ENCODE results near the gene SLC35E1. TPM values are rescaled to one million over a fixed set of nuclear protein-coding genes. Genes with fewer than 3 reads are reported as not detected.

Gene SLC35E1
- polyA plus RNA-seq, 1 of the 3 experiments (the other 2 are of a cell fraction), result 23.5 TPM

GRCh38 chr19:16611121-16611520, 38.9 kb upstream of the SLC35E1 start:
- Histone ChIP-seq H3K4me2 (no peak overlapping the region), H3K27ac (ENCODE audit: low read depth in 2 of 2, low read length in 1 of 2) (no peak overlapping the region), H3K9ac (no peak overlapping the region), H3K79me2 (ENCODE audit: insufficient read depth) (peaks cover 100% of the 10 kb centered on the region), H3K9me3 (no peaks in the 10 kb centered on the region), H3K27me3 (ENCODE audit: insufficient read depth) (no peaks in the 10 kb centered on the region), H3K9me2 (no peaks in the 10 kb centered on the region), H2AFZ (ENCODE audit: low read depth) (no peak overlapping the region), H3F3A (replicated peaks; ENCODE audit: insufficient read depth) (no peaks in the 10 kb centered on the region), H3K4me3 (ENCODE audit: low read depth in 2 of 2, low read length in 1 of 2) (no peak overlapping the region), H4K20me1 (ENCODE audit: insufficient read depth) (peaks cover 93% of the 10 kb centered on the region), H3K36me3 (replicated peaks in 1 of 2; ENCODE audit: control insufficient read depth in 1 of 2, insufficient read depth in 2 of 2, low read length in 1 of 2) (no peaks in the 10 kb centered on the region), H3K4me1 (ENCODE audit: control insufficient read depth in 1 of 2, insufficient read depth in 2 of 2, low read depth in 1 of 2, low read length in 1 of 2) (peaks cover 0 to 10% of the 10 kb centered on the region in 2 experiments; a peak in 2 of 4 replicates)
- no peak for DNase-seq
- 91% methylated on average over 4 of the region's 6 CpGs for WGBS (ENCODE audit: low lambda C conversion rate)
- ChIA-PET CTCF (no interaction called here), POLR2A (no interaction called here)
- TF ChIP-seq, protein P1, sequence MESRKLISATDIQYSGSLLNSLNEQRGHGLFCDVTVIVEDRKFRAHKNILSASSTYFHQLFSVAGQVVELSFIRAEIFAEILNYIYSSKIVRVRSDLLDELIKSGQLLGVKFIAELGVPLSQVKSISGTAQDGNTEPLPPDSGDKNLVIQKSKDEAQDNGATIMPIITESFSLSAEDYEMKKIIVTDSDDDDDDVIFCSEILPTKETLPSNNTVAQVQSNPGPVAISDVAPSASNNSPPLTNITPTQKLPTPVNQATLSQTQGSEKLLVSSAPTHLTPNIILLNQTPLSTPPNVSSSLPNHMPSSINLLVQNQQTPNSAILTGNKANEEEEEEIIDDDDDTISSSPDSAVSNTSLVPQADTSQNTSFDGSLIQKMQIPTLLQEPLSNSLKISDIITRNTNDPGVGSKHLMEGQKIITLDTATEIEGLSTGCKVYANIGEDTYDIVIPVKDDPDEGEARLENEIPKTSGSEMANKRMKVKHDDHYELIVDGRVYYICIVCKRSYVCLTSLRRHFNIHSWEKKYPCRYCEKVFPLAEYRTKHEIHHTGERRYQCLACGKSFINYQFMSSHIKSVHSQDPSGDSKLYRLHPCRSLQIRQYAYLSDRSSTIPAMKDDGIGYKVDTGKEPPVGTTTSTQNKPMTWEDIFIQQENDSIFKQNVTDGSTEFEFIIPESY (IDR thresholded peaks at IDR 0.05; ENCODE audit: borderline replicate concordance, low read depth), result no peak
- no peak for TF ChIP-seq IRF3 (IDR thresholded peaks at IDR 0.05; ENCODE audit: low read depth, low read length)
- no peak for TF ChIP-seq USF2 (IDR thresholded peaks at IDR 0.05; ENCODE audit: borderline replicate concordance, low read depth, low read length)

- CTCF ChIA-PET, result interaction anchor here (1.7 kb wide), 1 partner anchor 9 kb away, joined by 4 read pairs; no protein-coding TSS in a partner anchor
- 86% methylated on average over 5 of the region's 5 CpGs for WGBS (ENCODE audit: low lambda C conversion rate)
- no peaks in the 10 kb centered on the region for H3K27me3 ChIP-seq (ENCODE audit: insufficient read depth)
- no peaks in the 10 kb centered on the region for H3K9me3 ChIP-seq
- H3K4me1 ChIP-seq (ENCODE audit: control insufficient read depth in 1 of 2, insufficient read depth in 2 of 2, low read depth in 1 of 2, low read length in 1 of 2), result peaks cover 4 to 20% of the 10 kb centered on the region in 2 experiments; a peak in 2 of 4 replicates
- H3K36me3 ChIP-seq (replicated peaks in 1 of 2; ENCODE audit: control insufficient read depth in 1 of 2, insufficient read depth in 2 of 2, low read length in 1 of 2), result no peaks in the 10 kb centered on the region
- POLR2A ChIA-PET, result no interaction called here
- H3F3A ChIP-seq (replicated peaks; ENCODE audit: insufficient read depth), result no peaks in the 10 kb centered on the region
- no peak overlapping the region for H3K27ac ChIP-seq (ENCODE audit: low read depth in 2 of 2, low read length in 1 of 2)
- no peak overlapping the region for H3K4me2 ChIP-seq
- no peak for DNase-seq
- peaks cover 93% of the 10 kb centered on the region for H4K20me1 ChIP-seq (ENCODE audit: insufficient read depth)
- TF ChIP-seq SIN3A (IDR thresholded peaks at IDR 0.05; ENCODE audit: borderline replicate concordance, low read depth, low read length) (no peak), MEF2A (IDR thresholded peaks at IDR 0.05; ENCODE audit: borderline replicate concordance, low read depth) (no peak), USF1 (IDR thresholded peaks at IDR 0.05; ENCODE audit: borderline replicate concordance, low read depth) (no peak), EZH2phosphoT487 (IDR thresholded peaks at IDR 0.05; ENCODE audit: borderline replicate concordance, low read depth) (no peak), RCOR1 (IDR thresholded peaks at IDR 0.05; ENCODE audit: low read length) (no peak), IRF3 (IDR thresholded peaks at IDR 0.05; ENCODE audit: low read depth, low read length) (no peak), TCF12 (IDR thresholded peaks at IDR 0.05) (no peak), MXI1 (IDR thresholded peaks at IDR 0.05; ENCODE audit: low read depth, low read length) (no peak)
- TF ChIP-seq, protein P2, sequence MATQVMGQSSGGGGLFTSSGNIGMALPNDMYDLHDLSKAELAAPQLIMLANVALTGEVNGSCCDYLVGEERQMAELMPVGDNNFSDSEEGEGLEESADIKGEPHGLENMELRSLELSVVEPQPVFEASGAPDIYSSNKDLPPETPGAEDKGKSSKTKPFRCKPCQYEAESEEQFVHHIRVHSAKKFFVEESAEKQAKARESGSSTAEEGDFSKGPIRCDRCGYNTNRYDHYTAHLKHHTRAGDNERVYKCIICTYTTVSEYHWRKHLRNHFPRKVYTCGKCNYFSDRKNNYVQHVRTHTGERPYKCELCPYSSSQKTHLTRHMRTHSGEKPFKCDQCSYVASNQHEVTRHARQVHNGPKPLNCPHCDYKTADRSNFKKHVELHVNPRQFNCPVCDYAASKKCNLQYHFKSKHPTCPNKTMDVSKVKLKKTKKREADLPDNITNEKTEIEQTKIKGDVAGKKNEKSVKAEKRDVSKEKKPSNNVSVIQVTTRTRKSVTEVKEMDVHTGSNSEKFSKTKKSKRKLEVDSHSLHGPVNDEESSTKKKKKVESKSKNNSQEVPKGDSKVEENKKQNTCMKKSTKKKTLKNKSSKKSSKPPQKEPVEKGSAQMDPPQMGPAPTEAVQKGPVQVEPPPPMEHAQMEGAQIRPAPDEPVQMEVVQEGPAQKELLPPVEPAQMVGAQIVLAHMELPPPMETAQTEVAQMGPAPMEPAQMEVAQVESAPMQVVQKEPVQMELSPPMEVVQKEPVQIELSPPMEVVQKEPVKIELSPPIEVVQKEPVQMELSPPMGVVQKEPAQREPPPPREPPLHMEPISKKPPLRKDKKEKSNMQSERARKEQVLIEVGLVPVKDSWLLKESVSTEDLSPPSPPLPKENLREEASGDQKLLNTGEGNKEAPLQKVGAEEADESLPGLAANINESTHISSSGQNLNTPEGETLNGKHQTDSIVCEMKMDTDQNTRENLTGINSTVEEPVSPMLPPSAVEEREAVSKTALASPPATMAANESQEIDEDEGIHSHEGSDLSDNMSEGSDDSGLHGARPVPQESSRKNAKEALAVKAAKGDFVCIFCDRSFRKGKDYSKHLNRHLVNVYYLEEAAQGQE (IDR thresholded peaks at IDR 0.05; ENCODE audit: low read depth, low read length), result no peak
- TF ChIP-seq, protein P1 (IDR thresholded peaks at IDR 0.05; ENCODE audit: borderline replicate concordance, low read depth), result no peak
- H3K4me3 ChIP-seq (ENCODE audit: low read depth in 2 of 2, low read length in 1 of 2), result no peak overlapping the region
- no peak overlapping the region for H2AFZ ChIP-seq (ENCODE audit: low read depth)
- H3K9me2 ChIP-seq, result no peaks in the 10 kb centered on the region
- no peak overlapping the region for H3K9ac ChIP-seq
- H3K79me2 ChIP-seq (ENCODE audit: insufficient read depth), result peaks cover 100% of the 10 kb centered on the region
These were observed 37.4 kb upstream of the SLC35E1 start for GRCh38 chr19:16609511-16610200.
